ENCODE measurements around the gene CHST13. TPM values are rescaled to one million over a fixed set of nuclear protein-coding genes. Genes with fewer than 3 reads are reported as not detected.

CHST13 gene
- total and polyA plus RNA-seq, 3 experiments from 2014 or later = 0.24 to 0.31 TPM; not detected in 1

GRCh38 chr3:126557415-126557745 lies 33.4 kb downstream of the CHST13 start:
- CTCF ChIA-PET = no interaction called here
- POLR2A ChIA-PET = no interaction called here
- no peak overlapping the region for H3K27ac ChIP-seq (ENCODE audit: low read depth, low read length)
- Mint-ChIP-seq H3K27ac (no peak overlapping the region), H3K36me3 (no peaks in the 10 kb centered on the region), H3K9me3 (peaks cover 0 to 3% (median 2%) of the 10 kb centered on the region in 5 donors), H3K27me3 (peaks cover 1 to 6% of the 10 kb centered on the region in 2 donors), H3K4me1 (no peaks in the 10 kb centered on the region), H3K4me3 (no peak overlapping the region)
- H3K4me3 ChIP-seq (ENCODE audit: low read length) = no peak overlapping the region
- no peaks in the 10 kb centered on the region for H3K4me1 ChIP-seq (ENCODE audit: insufficient read depth, low read length)
- H3K9me3 ChIP-seq (ENCODE audit: low read length) = no peaks in the 10 kb centered on the region
- H3K36me3 ChIP-seq (ENCODE audit: insufficient read depth, low read length) = no peaks in the 10 kb centered on the region
- H3K27me3 ChIP-seq (ENCODE audit: insufficient read depth, low read length, poor library complexity, severe bottlenecking) = no peaks in the 10 kb centered on the region
- no peak for DNase-seq

- H3K9me3 ChIP-seq (ENCODE audit: low read length) = no peaks in the 10 kb centered on the region
- CTCF ChIA-PET = no interaction called here
- no peaks in the 10 kb centered on the region for H3K36me3 Mint-ChIP-seq
These were observed 33.8 kb downstream of the CHST13 start for GRCh38 chr3:126557761-126558160.

GRCh38 chr3:126558336-126559071 lies 34.5 kb downstream of the CHST13 start, which contains the start of gene C3orf22:
Gene C3orf22, minus strand, starts transcription at chr3:126558932. Its CDS starts 5,542 bp downstream, at chr3:126553390.
- ChIA-PET POLR2A (no interaction called here), CTCF (no interaction called here)
- no peaks in the 10 kb centered on the region for H3K27me3 ChIP-seq (ENCODE audit: insufficient read depth, low read length, poor library complexity, severe bottlenecking)
- no peaks in the 10 kb centered on the region for H3K9me3 ChIP-seq (ENCODE audit: low read length)
- H3K36me3 Mint-ChIP-seq = no peaks in the 10 kb centered on the region
- no peak within 1 kb of the TSS for H3K4me3 Mint-ChIP-seq
- no peaks in the 10 kb centered on the region for H3K4me1 ChIP-seq (ENCODE audit: insufficient read depth, low read length)
- no peak within 1 kb of the TSS for H3K4me3 ChIP-seq (ENCODE audit: low read length)
- no peak within 1 kb of the TSS for H3K27ac Mint-ChIP-seq
- H3K9me3 Mint-ChIP-seq = peaks cover 0 to 11% (median 4%) of the 10 kb centered on the region in 5 donors
- DNase-seq = peak in 1 of 5 donors; percentile 20
- H3K4me1 Mint-ChIP-seq = no peaks in the 10 kb centered on the region
- peaks cover 4 to 5% of the 10 kb centered on the region in 2 donors for H3K27me3 Mint-ChIP-seq
- H3K36me3 ChIP-seq (ENCODE audit: insufficient read depth, low read length) = no peaks in the 10 kb centered on the region
- no peak within 1 kb of the TSS for H3K27ac ChIP-seq (ENCODE audit: low read depth, low read length)

More at GRCh38 chr3:126557761-126558160, 33.8 kb downstream of the CHST13 start:
- DNase-seq = no peak
- POLR2A ChIA-PET = no interaction called here
- Histone ChIP-seq H3K27me3 (ENCODE audit: insufficient read depth, low read length, poor library complexity, severe bottlenecking) (no peaks in the 10 kb centered on the region), H3K4me1 (ENCODE audit: insufficient read depth, low read length) (no peaks in the 10 kb centered on the region), H3K36me3 (ENCODE audit: insufficient read depth, low read length) (no peaks in the 10 kb centered on the region), H3K4me3 (ENCODE audit: low read length) (no peak overlapping the region), H3K27ac (ENCODE audit: low read depth, low read length) (no peak overlapping the region)
- peaks cover 2 to 6% of the 10 kb centered on the region in 2 donors for H3K27me3 Mint-ChIP-seq
- no peak overlapping the region for H3K27ac Mint-ChIP-seq
- no peaks in the 10 kb centered on the region for H3K4me1 Mint-ChIP-seq
- H3K9me3 Mint-ChIP-seq = peaks cover 0 to 5% (median 3%) of the 10 kb centered on the region in 5 donors
- no peak overlapping the region for H3K4me3 Mint-ChIP-seq

- peaks cover 5 to 36% of the 10 kb centered on the region in 2 donors for H3K27me3 Mint-ChIP-seq
- no peak overlapping the region for H3K27ac Mint-ChIP-seq
- Histone ChIP-seq H3K4me3 (ENCODE audit: low read length) (no peak overlapping the region), H3K27me3 (ENCODE audit: insufficient read depth, low read length, poor library complexity, severe bottlenecking) (no peaks in the 10 kb centered on the region), H3K4me1 (ENCODE audit: insufficient read depth, low read length) (no peaks in the 10 kb centered on the region), H3K27ac (ENCODE audit: low read depth, low read length) (no peak overlapping the region), H3K9me3 (ENCODE audit: low read length) (no peaks in the 10 kb centered on the region), H3K36me3 (ENCODE audit: insufficient read depth, low read length) (no peaks in the 10 kb centered on the region)
- DNase-seq = no peak
- peaks cover 0 to 11% (median 4%) of the 10 kb centered on the region in 5 donors for H3K9me3 Mint-ChIP-seq
- H3K4me3 Mint-ChIP-seq = no peak overlapping the region
- no peaks in the 10 kb centered on the region for H3K4me1 Mint-ChIP-seq
- H3K36me3 Mint-ChIP-seq = no peaks in the 10 kb centered on the region
- POLR2A ChIA-PET = no interaction called here
- CTCF ChIA-PET = no interaction called here
These were observed 38.9 kb downstream of the CHST13 start for GRCh38 chr3:126562737-126563276.

DNA sequence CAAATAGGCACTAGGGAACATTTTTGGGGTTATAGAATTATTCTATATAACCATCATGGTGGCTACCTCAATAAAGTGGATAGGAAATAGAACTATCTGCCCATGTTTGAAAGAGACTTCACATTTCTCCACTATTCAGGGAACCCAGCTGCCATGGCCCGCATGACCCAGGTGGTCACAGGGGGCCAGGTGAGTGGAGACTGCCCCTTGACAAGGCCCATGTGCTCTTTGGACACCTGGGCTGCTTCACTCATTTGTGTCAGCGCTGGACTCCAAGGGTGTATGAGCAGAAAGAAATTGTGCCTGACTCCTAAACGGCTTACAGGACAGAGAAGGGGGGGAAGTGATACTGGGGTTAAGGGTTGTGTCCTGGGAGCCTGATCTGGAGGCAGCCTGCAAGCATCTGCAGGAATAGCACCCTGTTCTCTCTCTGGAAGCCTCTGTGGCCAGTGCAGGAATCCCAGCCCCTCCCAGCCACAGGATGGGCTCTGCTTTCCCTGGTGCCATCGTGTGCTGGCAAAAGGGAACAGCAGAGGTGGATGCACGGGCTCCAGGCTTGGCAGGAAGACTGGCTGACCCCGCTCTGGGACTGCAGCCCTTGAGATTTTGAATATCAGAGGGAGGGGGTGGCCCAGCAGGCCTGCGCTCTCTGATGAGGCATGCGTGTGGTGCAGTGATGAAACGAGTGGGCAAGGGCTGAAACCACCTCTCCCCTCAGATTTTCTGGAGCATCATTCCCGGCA lies 43.9 kb downstream of the CHST13 start:
- ChIA-PET CTCF (no interaction called here), POLR2A (no interaction called here)
- Mint-ChIP-seq H3K4me3 (no peak overlapping the region), H3K27ac (no peak overlapping the region), H3K4me1 (no peaks in the 10 kb centered on the region), H3K36me3 (no peaks in the 10 kb centered on the region), H3K27me3 (peaks cover 9 to 53% of the 10 kb centered on the region in 2 donors), H3K9me3 (peaks cover 0 to 5% (median under 1%) of the 10 kb centered on the region in 5 donors)
- DNase-seq = no peak
- Histone ChIP-seq H3K4me1 (ENCODE audit: insufficient read depth, low read length) (no peaks in the 10 kb centered on the region), H3K27me3 (ENCODE audit: insufficient read depth, low read length, poor library complexity, severe bottlenecking) (no peaks in the 10 kb centered on the region), H3K36me3 (ENCODE audit: insufficient read depth, low read length) (no peaks in the 10 kb centered on the region), H3K4me3 (ENCODE audit: low read length) (no peak overlapping the region), H3K27ac (ENCODE audit: low read depth, low read length) (no peak overlapping the region), H3K9me3 (ENCODE audit: low read length) (no peaks in the 10 kb centered on the region)

DNA sequence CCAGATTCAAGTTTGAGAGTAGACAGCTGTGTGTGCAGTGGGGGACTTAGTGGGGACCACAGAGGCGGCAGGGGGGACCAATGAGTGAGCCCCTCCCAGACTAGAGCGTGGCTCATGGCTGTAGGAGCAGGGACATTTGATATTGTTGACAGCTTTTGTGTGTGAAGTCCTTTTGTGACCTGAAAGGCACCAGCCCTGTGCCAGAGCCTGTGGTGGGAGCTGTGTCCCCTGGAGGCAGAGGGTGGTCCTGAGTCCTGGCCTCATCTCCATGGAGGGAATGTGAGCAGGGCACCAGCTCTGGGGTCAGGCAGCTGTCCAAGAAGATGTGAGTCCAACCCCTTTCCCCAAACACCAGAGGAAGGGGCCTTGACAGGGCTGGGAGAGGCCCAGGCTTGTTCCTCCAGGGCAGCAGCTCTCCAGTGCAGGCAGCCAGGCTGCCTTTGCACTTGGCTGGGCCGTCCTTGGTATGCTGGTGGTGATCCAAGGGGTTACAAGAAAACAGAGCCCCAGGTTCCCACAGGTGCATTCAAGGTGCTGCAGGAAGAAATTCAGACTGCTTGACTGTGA lies 44.9 kb downstream of the CHST13 start:
- H3K27me3 Mint-ChIP-seq = peaks cover 11 to 57% of the 10 kb centered on the region in 2 donors
- CTCF ChIA-PET = no interaction called here
- no peak overlapping the region for H3K27ac Mint-ChIP-seq
- H3K4me1 Mint-ChIP-seq = no peaks in the 10 kb centered on the region
- H3K4me1 ChIP-seq (ENCODE audit: insufficient read depth, low read length) = no peaks in the 10 kb centered on the region
- no peaks in the 10 kb centered on the region for H3K9me3 Mint-ChIP-seq
- H3K27me3 ChIP-seq (ENCODE audit: insufficient read depth, low read length, poor library complexity, severe bottlenecking) = peaks cover 2% of the 10 kb centered on the region
- no peak overlapping the region for H3K4me3 ChIP-seq (ENCODE audit: low read length)
- H3K36me3 Mint-ChIP-seq = no peaks in the 10 kb centered on the region
- no peak for DNase-seq
- POLR2A ChIA-PET = no interaction called here
- no peak overlapping the region for H3K4me3 Mint-ChIP-seq
- no peak overlapping the region for H3K27ac ChIP-seq (ENCODE audit: low read depth, low read length)
- no peaks in the 10 kb centered on the region for H3K9me3 ChIP-seq (ENCODE audit: low read length)
- H3K36me3 ChIP-seq (ENCODE audit: insufficient read depth, low read length) = no peaks in the 10 kb centered on the region

DNA sequence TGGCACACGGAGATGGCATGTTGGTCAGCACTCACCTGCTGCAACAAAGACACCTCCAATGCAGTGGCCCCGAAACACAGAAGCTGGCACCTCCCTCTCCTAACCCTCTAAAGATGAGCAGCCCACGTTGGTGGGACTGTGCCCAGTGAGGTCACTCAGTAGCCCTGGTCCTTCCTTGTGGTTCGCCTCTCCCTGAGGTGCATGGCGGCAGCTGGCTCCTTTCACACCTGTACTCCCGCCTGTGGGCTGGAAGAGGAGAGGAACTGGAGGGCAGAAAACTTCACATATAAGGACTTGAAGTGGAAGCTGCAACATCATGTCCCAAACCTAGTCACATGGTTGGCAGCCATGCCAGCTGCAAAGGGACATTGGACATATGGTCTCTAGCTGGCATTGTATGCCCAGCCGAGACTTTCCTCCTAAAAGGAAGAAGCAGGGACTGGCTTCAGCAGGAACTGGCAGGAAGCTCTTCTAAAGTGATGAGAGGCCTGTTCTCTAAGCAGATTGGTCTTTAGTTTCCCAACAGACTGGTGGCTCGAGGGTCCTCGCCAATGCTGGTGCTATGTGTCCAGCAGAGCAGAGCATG lies 45.5 kb downstream of the CHST13 start:
- Mint-ChIP-seq H3K36me3 (no peaks in the 10 kb centered on the region), H3K9me3 (no peaks in the 10 kb centered on the region), H3K27ac (no peak overlapping the region), H3K4me3 (no peak overlapping the region), H3K27me3 (peaks cover 13 to 62% of the 10 kb centered on the region in 2 donors), H3K4me1 (no peaks in the 10 kb centered on the region)
- H3K36me3 ChIP-seq (ENCODE audit: insufficient read depth, low read length) = no peaks in the 10 kb centered on the region
- H3K4me3 ChIP-seq (ENCODE audit: low read length) = no peak overlapping the region
- H3K27ac ChIP-seq (ENCODE audit: low read depth, low read length) = no peak overlapping the region
- peaks cover 2% of the 10 kb centered on the region for H3K27me3 ChIP-seq (ENCODE audit: insufficient read depth, low read length, poor library complexity, severe bottlenecking)
- no peaks in the 10 kb centered on the region for H3K4me1 ChIP-seq (ENCODE audit: insufficient read depth, low read length)
- no peaks in the 10 kb centered on the region for H3K9me3 ChIP-seq (ENCODE audit: low read length)
- POLR2A ChIA-PET = no interaction called here
- no peak for DNase-seq
- CTCF ChIA-PET = no interaction called here

GRCh38 chr3:126570103-126570541 lies 46.2 kb downstream of the CHST13 start:
- CTCF ChIA-PET = no interaction called here

More at GRCh38 chr3:126570103-126570541, 46.2 kb downstream of the CHST13 start:
- no peak overlapping the region for H3K27ac Mint-ChIP-seq
- peaks cover 17 to 56% of the 10 kb centered on the region in 2 donors for H3K27me3 Mint-ChIP-seq
- no peaks in the 10 kb centered on the region for H3K4me1 Mint-ChIP-seq
- Histone ChIP-seq H3K4me1 (ENCODE audit: insufficient read depth, low read length) (no peaks in the 10 kb centered on the region), H3K27me3 (ENCODE audit: insufficient read depth, low read length, poor library complexity, severe bottlenecking) (peaks cover 2% of the 10 kb centered on the region), H3K27ac (ENCODE audit: low read depth, low read length) (no peak overlapping the region), H3K4me3 (ENCODE audit: low read length) (no peak overlapping the region), H3K36me3 (ENCODE audit: insufficient read depth, low read length) (no peaks in the 10 kb centered on the region), H3K9me3 (ENCODE audit: low read length) (no peaks in the 10 kb centered on the region)
- POLR2A ChIA-PET = no interaction called here
- no peak overlapping the region for H3K4me3 Mint-ChIP-seq
- DNase-seq = no peak
- H3K9me3 Mint-ChIP-seq = no peaks in the 10 kb centered on the region
- no peaks in the 10 kb centered on the region for H3K36me3 Mint-ChIP-seq

All from CD8-positive, alpha-beta memory T cell (primary cell).